HG03280 (cell line): ENCODE results near the gene COL23A1.

Experiments used
- ATAC-seq: cut with Tn5 transposase; IDR thresholded peaks from one replicate; pipeline ENCODE4 v1.9.1; 2021; ENCODE audit warnings: mild to moderate bottlenecking, moderate library complexity; ENCODE audit not compliant: unreplicated experiment

Gene COL23A1

DNA sequence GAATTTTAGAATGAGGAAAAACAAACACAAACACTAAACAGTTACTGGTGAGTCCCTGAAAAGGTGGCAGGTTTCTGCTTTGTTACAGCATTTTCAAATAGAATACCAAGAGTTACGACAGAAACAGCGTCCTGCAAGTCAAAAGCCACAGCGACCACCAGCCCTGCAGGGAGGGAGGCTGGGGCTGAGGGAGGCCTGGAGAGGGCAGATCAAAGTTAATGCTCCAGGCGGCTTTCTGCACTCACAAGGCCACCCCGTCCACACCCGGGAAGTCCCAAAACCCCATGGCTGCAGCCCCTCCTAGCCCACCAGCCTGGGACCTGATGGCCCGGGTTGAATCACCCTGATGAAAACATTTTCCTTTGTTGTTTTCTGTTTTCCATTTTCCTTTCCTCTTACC lies 29.3 kb downstream of the COL23A1 start:
- no peak for ATAC-seq

- no peak for ATAC-seq
Measured at GRCh38 chr5:178557416-178557815, 32.8 kb downstream of the COL23A1 start.

DNA sequence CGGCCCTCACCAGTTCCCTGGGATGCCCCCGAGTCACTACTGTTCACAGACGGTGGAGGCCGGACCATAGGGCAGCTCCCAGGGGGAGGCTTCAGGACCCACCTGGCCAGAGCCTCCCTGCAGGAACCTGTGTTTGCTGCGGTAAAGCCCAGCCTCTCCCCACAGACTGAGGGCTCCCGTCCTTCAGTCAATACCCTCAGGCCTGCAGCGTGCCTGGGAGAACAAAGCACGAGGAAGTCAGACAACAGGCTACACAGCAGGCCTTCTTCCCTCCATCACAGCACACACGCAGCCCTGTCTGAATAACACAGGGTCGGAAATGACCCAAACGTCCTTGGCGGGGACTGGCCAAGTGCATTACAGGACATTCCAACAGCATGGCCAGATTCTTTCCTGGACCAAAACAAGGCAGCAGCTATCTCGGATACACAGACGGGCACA lies 34.4 kb downstream of the COL23A1 start:
- ATAC-seq, result no peak

DNA sequence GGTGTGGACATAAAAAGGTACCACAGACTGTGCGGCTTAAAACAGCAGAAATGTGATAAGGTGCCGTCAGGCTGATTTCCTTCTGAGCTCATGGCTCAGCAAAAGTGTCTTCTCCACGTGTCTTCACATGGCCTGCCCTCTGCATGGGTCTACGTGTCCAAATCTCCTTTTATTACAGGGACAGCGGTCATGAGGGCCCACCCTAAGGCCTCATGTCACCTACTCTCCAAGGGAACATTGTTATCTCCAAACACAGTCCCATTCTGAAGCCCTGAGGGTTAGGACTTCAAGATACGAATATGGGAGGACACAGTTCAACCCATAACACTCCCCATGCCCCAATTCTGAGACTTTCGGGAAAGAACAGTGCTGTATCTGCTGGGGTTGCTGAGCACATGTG lies 35.2 kb downstream of the COL23A1 start:
- no peak for ATAC-seq

DNA sequence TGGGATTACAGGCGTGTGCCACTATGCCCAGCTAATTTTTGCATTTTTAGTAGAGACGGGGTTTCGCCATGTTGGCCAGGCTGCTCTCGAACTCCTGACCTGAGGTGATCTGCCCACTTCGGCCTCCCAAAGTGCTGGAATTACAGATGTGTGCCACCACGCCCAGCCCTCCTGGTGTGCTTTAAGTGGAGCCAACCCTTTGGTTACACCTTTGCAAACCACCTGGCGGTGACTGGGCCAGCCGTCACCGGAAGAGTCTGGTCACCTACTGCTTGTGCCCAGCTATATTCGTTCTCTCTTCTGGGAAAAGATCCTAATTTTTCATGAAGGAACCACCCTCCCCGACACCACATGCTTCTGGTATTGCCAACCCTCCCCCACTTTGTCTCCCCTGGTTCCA lies 35.9 kb downstream of the COL23A1 start:
- ATAC-seq, result no peak

GRCh38 chr5:178553517-178553916 lies 36.7 kb downstream of the COL23A1 start:
- ATAC-seq, result no peak

- no peak for ATAC-seq
Measured at GRCh38 chr5:178551468-178551867, 38.7 kb downstream of the COL23A1 start.

DNA sequence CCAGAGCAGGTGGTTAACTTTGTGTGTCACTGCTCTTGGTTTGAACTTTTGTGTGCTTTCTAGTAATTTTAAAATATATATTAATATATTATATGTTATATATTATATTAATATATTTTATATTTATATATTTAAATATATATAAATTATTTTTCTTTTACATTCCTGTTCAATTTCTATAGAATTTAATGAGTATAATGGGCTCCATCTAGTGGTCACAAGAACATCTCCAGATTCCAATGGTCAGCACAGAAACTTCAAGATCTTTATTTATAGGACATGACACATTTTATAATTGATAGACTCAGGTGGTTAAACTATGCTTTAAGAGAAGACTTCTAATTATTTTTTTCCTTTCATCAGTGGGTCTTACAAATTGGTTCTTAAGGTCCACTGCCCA lies 39.1 kb downstream of the COL23A1 start:
- ATAC-seq, result no peak

GRCh38 chr5:178548746-178549145 lies 41.4 kb downstream of the COL23A1 start:
- no peak for ATAC-seq

- no peak for ATAC-seq
Measured at GRCh38 chr5:178547753-178548415, 42.3 kb downstream of the COL23A1 start.

GRCh38 chr5:178547052-178547666 lies 43.0 kb downstream of the COL23A1 start:
- no peak for ATAC-seq

- ATAC-seq, result no peak
Measured at GRCh38 chr5:178546675-178547033, 43.5 kb downstream of the COL23A1 start.

DNA sequence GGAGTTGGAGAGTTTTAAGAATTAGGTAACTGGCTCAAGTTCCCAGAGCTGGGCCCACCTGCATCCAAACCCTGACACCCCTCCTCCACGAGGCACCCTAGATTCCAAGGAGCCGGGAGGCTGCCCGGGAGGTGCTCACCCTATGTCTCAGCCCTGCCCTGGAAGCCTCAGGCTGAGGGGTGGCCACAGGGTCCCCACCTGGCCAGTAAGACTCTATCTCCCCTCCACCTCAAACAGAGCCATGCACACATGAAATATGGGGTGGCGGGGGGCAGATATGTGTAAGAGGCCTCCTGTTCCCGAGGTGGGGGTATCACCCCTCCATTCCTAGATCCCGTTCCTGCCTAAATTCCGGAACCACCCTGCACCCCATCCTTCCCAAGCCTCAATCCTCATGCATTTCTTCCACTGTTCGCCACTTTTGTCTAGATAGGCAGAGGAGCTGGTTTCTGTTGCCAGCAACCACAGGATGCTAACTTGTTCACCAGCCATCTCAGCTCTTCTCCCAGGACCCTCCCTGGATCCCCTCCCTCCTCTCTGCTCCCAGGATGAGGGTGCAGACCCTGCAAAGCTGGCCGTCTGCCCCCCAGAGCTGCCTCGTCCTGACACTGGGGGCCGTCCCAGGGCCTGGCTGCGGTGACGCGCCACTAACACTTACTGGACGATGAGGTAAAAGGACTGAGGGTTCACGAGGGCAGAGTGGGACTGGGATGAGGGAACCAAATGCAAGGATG lies 44.1 kb downstream of the COL23A1 start:
- no peak for ATAC-seq

DNA sequence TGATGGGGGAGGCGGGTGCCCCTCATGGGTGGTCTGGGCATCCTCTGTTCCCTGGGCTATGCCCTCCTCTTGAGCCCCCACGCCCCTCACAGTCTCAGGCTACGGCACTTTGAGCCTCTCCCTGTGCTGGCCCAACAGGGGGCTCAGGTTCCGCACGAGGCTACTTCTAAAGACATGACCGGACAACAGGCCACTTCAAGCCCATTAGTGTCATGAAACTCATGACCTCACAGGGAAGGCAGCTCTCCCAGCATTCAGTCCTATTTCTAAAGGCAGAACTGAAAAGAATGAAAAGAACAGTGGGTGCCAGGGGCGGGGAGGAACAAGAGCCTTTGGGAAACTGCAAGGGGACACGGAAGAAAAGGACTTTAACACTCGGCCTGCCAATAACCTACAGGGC lies 45.0 kb downstream of the COL23A1 start:
- ATAC-seq, result no peak

- ATAC-seq, result no peak
Measured at GRCh38 chr5:178544166-178544834, 45.9 kb downstream of the COL23A1 start.

DNA sequence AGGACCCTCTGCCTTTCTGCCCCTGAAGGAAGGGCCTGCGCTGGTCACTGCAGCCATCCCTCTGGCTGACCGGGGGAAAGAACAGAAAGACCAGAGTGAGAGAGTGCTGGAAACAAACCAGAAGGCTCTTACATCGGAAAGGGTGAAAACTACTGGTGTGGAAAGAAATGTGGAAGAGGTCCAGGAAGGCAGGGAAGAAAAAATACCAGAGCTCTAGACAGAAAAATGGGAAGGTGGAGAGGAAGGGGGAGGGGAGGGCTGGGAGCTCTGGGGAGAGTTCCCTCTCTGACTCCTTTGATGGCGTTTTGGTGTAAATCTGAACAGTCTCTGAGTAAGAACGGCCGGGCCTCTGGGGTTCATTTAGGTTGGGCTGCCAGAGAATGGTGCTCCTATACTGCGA lies 47.7 kb downstream of the COL23A1 start:
- ATAC-seq, result no peak

- no peak for ATAC-seq
Measured at GRCh38 chr5:178540526-178540925, 49.7 kb downstream of the COL23A1 start.

- no peak for ATAC-seq
Measured at GRCh38 chr5:178538741-178539229, 51.4 kb downstream of the COL23A1 start.

- no peak for ATAC-seq
Measured at GRCh38 chr5:178537467-178538371, 52.5 kb downstream of the COL23A1 start.
